ENCODE results near the gene LOXHD1. TPM values are rescaled to one million over a fixed set of nuclear protein-coding genes. Genes with fewer than 3 reads are reported as not detected.

The LOXHD1 gene
- polyA plus RNA-seq, 12 donors: 1.2 to 3.6 (median 2.1) TPM; not detected in 1

DNA sequence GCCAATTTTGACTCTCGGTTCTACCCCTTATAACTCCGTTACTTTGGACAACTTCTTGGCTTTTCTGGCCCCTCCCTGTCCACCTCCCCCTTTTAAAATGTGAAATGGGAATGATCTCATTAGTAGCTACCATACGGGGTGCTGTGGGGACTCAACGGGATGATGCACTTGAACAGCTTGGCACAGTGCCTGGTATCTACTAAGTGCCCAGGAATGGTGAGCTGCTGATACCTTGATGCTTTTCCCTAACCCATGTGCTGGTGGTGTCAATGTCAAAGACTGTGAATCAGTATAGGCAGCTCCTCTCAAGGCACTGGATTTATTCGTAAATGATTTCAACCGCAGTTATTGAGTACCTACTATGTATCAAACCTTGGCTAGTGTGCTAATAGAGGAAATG lies 204.2 kb downstream of the LOXHD1 start:
- no peak for DNase-seq

DNA sequence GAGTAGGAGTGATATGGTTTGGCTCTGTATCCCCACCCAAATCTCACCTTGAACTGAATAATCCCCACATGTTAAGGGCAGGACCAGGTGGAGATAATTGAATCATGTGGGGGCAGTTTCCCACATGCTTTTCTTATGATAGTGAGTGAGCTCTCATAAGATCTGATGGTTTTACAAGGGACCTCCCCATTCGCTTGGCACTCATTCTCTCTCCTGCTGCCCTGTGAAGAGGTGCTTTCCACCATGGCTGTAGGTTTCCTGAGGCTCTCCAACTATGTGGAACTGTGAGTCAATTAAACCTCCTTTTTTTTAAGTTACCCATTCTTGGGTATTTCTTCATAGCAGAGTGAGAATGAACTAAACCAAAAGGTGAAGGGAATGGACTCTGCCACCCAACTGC lies 207.5 kb downstream of the LOXHD1 start:
- no peak for DNase-seq

GRCh38 chr18:46449033-46449432 lies 208.0 kb downstream of the LOXHD1 start:
- no peak for DNase-seq

DNA sequence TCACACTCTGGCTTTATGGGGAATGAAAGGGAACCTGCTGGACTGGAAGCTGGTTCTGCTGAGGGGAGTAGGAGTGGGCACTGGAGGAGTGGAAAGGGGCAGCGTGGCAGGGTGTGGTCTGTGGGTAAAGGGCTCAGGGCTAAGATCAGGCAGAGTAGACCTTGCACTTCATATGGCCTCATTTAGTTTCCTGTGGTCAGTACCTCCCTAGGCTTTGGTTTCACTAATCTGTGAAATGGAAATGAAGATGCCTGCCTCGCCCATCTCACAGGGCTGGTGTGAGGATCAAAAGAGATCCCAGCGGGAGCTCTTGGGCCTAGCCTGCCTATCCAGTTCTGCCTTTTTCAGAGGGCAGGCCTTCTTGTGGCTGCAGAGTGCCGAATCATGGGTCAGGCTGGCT lies 208.7 kb downstream of the LOXHD1 start:
- no peak for DNase-seq

DNA sequence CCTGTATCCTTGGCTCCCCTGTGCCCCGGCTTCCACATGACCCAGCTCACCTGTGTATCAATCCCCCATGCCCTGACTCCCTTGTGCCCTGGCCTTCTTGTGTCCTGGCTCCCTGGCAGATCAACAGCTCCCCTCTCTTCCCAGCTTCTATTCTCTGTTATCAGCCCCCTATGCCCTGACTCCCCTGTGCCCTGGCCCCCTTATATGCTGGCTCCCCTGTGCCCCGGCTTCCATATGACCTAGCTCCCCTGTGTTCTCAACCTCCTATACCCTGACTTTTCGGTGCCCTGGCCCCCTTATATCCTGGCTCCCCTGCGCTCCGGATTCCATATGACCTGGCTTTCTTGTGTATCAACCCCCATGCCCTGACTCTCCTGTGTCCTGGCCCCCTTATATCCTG lies 209.2 kb downstream of the LOXHD1 start:
- DNase-seq: no peak

GRCh38 chr18:46447323-46447722 lies 209.7 kb downstream of the LOXHD1 start:
- no peak for DNase-seq

DNA sequence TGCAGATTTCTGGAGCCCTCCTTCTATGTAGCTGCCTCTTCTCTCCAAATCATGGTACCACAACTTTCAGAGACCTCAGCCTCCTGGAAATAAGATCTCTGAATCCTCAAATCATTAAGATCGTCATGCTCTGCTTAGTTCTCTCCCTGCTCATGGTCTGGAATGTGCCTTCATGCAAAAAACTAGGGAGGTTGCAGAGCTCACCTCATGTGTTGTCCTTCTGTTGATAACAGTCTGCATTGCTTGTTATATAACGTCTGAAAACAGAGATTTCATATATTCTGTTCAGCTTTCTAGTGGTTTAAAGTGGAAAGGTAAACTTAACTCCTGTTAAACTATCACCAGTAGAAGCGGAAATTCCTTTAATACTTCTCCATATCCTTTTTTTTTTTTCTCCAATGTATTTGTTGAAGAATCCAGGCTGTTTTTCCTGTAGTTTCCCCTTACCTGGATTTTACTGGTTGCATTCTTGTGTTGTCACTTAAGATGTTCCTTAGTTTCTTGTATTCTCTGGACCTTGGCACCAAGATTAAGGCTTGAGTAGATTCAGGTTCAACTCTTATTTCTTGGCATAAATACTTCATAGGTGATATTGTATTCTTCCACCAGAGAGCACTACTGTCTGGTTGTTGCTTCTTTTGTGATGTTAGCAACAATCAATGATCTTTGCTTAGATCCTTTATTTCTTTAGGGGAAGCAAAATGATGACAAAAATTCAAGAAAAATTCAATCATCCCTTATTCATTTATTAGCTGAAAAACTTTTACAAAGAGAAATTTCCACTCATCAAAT lies 211.3 kb downstream of the LOXHD1 start:
- no peak for DNase-seq

GRCh38 chr18:46439037-46439436 lies 218.0 kb downstream of the LOXHD1 start:
- DNase-seq: no peak

DNA sequence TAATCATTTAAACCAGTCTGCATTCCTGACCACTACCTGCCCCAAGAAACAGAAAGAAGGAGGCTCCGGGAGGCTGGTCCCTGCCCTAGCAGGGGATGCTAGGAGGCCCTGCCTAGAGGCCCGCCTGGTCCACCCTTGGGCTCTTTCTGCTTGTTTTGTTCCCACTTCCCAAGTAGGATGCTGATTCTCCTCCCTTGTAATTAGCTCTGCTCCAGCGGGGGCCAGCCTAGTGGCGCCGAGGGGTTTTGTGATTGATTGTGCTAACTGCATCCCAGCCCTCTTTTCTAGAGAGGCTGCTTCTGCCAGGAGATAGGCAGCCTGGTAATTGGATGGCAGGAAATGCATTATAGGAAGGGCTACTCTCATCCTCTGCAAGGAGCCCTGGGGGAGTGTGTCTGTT lies 220.0 kb downstream of the LOXHD1 start:
- DNase-seq: no peak

DNA sequence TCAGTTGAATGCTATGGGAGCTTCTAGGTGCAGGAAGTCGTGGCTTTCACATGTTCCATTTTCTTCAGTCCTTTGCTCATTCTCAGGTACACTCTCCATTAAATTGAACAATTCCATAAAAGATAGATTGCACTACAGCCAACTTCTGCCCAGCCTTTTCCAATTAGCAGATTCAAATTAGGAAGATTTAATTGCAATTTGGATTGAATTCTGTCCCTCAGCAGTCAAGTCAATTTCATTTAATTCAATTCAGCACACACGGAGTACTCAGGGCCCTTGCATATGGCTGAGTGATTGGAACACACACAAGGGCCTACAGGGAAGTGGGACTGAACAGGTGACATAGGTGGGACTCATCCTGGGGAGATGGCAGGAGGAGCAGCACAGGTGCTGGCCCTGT lies 220.4 kb downstream of the LOXHD1 start:
- DNase-seq: no peak

- no peak for DNase-seq
Observed at GRCh38 chr18:46435031-46435430, 222.0 kb downstream of the LOXHD1 start.

GRCh38 chr18:46434629-46435028 lies 222.4 kb downstream of the LOXHD1 start:
- DNase-seq: no peak

- DNase-seq: no peak
Observed at GRCh38 chr18:46433121-46433826, 223.7 kb downstream of the LOXHD1 start.

DNA sequence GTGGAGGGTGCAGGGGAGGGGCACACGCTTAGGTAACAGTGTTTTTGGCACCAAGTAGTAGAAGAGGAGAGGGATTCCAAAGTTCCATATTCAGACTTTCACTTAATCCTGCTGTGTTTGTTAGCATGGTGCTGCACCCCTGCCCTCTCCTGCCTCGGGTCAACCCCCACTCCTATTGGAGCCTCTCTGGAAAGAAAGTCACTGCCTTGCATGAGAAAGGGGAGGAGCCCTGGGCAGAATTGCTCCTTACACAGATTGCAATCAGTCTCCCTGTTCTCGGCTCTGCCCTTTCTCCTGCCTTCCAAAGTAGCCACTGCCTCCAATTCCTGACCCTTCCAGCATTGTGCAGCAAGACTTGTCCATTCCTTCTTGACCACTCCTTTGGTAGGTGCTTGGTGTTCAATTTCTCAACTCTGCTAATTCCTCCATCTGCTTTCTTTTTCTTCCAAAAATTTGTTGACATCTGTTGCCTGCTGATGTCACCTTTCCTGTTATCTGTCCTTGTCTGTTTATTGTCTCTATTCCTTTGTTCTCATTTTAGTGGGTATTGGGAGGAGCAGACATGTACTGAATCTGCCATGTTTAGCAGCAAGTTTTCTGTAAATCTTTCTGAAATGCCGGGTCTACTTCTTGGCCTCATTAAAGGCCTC lies 225.4 kb downstream of the LOXHD1 start:
- no peak for DNase-seq

DNA sequence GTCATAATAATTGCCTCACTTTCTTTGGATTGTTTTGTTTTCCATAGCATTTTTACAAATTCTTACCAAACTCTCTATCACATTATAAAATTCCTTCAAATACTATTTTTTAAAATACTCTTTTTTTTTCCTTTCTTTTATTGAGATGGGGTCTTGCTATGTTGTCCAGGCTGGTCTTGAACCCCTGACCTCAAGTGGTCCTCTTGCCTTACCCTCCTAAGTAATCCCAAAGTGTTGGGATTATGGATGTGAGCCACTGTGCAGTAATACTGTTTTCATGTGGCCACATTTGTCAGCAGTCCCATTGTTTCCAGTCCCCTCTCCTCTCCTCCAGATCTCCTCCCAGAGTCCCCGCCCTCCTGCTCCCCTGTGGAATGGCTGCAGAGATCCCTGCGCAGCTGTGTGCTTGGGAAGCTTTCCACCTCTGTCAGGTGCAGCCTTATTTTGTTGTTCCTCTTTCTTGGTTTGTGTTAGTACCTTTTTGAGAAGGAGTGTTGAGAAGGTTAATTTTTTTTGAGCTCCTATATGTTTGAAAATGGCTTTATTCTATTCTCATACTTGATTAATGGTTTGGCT lies 227.3 kb downstream of the LOXHD1 start:
- DNase-seq: no peak

GRCh38 chr18:46429130-46429529 lies 227.9 kb downstream of the LOXHD1 start:
- DNase-seq: no peak

- DNase-seq: no peak
Observed at GRCh38 chr18:46428368-46428767, 228.7 kb downstream of the LOXHD1 start.

DNA sequence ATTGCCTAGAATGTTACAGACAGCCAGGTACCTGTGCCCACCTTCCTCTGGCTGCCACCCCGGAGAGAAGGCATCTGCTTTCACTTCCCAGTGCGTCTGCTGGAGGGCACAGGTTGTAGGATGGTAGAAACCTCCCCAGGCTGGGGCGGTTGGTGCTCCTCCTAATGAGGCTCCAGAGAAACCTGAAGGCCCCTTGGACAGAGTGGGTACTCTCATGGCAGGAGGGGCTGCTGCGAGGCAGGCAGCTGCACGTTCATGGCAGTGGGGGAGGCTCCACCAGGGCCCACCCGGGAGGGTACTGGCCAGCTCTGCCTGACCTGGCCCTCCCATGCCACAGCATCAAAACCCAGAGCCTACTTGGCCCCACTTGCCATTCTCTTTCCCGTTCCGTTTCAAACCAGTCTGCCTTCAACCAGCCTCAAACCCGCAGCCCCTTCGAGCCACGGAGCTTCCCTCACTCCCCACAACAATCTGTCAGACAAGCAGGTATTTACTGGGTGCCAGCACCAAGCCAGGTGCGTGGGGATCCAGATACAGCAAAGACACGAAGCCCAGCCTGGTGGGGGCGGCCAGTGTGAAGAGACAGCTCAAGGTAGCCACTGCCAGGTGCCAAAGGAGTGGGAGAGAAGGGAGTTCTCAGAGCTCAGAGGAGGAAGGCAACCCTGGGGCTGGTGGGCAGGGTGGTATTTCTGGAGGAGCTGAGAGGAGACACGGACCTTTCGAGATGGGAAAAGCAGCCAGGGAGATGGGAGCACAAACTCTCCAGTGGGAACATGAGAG lies 229.6 kb downstream of the LOXHD1 start:
- DNase-seq: no peak

All from muscle of arm (tissue), 12 donors.